Iris pigment epithelial cell (primary cell): Measurements from ENCODE around the gene DNM1.
"Not testable (repeated sequence)": the region's sequence is repeated elsewhere in the genome, so short reads cannot be mapped to it uniquely, and the experiment has no call there.

Source experiments
- DNase-seq: peaks from one replicate; pipeline ENCODE4 v3.0.0-alpha.2; 2011; ENCODE audit warnings: low read depth

Gene DNM1

GRCh38 chr9:128225770-128226411, 22.7 kb downstream of the DNM1 start:
- no peak for DNase-seq

- DNase-seq: no peak
These were observed 23.2 kb downstream of the DNM1 start for GRCh38 chr9:128226412-128226801.

- DNase-seq: not testable (repeated sequence)
These were observed 27.7 kb downstream of the DNM1 start for GRCh38 chr9:128230897-128231296.

- DNase-seq: no peak
These were observed 28.7 kb downstream of the DNM1 start for GRCh38 chr9:128231638-128232527.

- DNase-seq: no peak
These were observed 29.6 kb downstream of the DNM1 start for GRCh38 chr9:128232528-128233428.

GRCh38 chr9:128233817-128234406, 30.7 kb downstream of the DNM1 start:
- DNase-seq: no peak

GRCh38 chr9:128242124-128242523, 38.9 kb downstream of the DNM1 start:
- DNase-seq: no peak

GRCh38 chr9:128242828-128243214, 39.6 kb downstream of the DNM1 start:
- DNase-seq: no peak

GRCh38 chr9:128243215-128244018, 40.2 kb downstream of the DNM1 start:
- no peak for DNase-seq

GRCh38 chr9:128244091-128244836, 41.1 kb downstream of the DNM1 start:
- no peak for DNase-seq

- peak; percentile 66 for DNase-seq
These were observed 41.7 kb downstream of the DNM1 start for GRCh38 chr9:128244837-128245231.

GRCh38 chr9:128245421-128246151, 42.4 kb downstream of the DNM1 start:
- peak; percentile 73 for DNase-seq

GRCh38 chr9:128246471-128246870, 43.3 kb downstream of the DNM1 start:
- DNase-seq: no peak

GRCh38 chr9:128247226-128247803, 44.1 kb downstream of the DNM1 start:
- DNase-seq: no peak

GRCh38 chr9:128249558-128249907, 46.4 kb downstream of the DNM1 start:
- no peak for DNase-seq

GRCh38 chr9:128249908-128250838, 47.0 kb downstream of the DNM1 start:
- DNase-seq: peak; percentile 85

- no peak for DNase-seq
These were observed 47.9 kb downstream of the DNM1 start for GRCh38 chr9:128250839-128251731.
